ENCODE results near the gene HNF1B. TPM values are rescaled to one million over a fixed set of nuclear protein-coding genes. Genes with fewer than 3 reads are reported as not detected.

Gene HNF1B
- total RNA-seq, 2 donors from 2014 or later: 0.14 to 1.4 TPM

DNA sequence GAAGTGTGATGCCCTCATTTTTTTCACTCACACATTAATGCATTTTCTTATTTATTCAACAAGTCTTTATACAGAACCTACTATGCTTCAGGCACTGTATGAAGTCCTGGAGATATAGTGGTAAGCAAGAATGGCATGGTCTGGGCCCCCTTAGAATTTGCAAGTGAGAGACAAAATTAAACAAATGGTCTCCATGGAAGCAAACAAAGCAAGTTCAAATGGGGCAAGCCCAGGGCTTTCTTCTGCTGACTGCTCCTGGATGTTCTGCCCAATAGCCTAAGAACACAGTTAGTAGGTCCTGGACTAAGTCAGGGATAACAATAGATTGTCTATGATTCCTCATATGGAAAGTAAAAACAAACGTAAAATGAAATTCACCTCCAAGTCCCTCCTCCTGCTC lies 70.3 kb downstream of the HNF1B start:
- H3K36me3 Mint-ChIP-seq: peaks cover 5% of the 10 kb centered on the region in 2 donors
- H3K27ac Mint-ChIP-seq: no peak overlapping the region
- ATAC-seq (no peak), DNase-seq (ENCODE audit: low spot score in 2 of 2) (no peak)
- peaks cover 4% of the 10 kb centered on the region in 2 donors for H3K9me3 Mint-ChIP-seq

GRCh38 chr17:37673386-37673785 lies 71.5 kb downstream of the HNF1B start:
- DNase-seq (ENCODE audit: low spot score in 2 of 2): no peak
- peaks cover 2 to 3% of the 10 kb centered on the region in 2 donors for H3K36me3 Mint-ChIP-seq
- H3K9me3 Mint-ChIP-seq: peaks cover 1 to 2% of the 10 kb centered on the region in 2 donors
- no peak for ATAC-seq
- no peak overlapping the region for H3K27ac Mint-ChIP-seq

DNA sequence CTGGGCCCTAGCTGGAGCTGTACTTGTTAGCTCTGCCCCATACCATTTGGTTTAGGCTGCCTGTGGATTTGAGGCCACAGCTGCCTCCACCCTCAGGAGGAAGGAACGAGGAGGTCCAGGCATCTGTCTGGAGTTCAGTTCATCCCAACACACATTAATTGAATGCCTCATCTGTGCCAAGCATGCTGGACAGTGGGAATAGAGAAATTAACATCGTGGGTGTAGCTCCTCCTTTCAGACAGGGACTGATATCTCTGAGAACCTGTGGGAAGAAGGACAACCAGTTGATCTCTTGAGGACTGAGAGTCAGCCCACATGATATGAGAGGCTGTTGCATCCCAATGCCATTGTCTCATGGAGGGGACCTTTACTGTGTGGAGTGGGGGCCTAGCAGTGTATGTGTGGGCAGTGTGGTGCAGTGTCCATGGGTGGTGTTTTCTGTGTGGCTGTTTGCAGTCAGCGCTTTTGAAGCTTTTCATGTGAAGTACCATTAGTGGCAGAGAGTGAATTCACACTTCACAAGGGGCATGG lies 72.2 kb downstream of the HNF1B start:
- no peak overlapping the region for H3K27ac Mint-ChIP-seq
- no peaks in the 10 kb centered on the region for H3K36me3 Mint-ChIP-seq
- DNase-seq (ENCODE audit: low spot score in 2 of 2): no peak
- H3K9me3 Mint-ChIP-seq: no peaks in the 10 kb centered on the region
- no peak for ATAC-seq

GRCh38 chr17:37671824-37672547 lies 72.9 kb downstream of the HNF1B start:
- no peaks in the 10 kb centered on the region for H3K9me3 Mint-ChIP-seq
- DNase-seq (ENCODE audit: low spot score in 2 of 2) (no peak), ATAC-seq (no peak)
- no peaks in the 10 kb centered on the region for H3K36me3 Mint-ChIP-seq
- H3K27ac Mint-ChIP-seq: no peak overlapping the region

DNA sequence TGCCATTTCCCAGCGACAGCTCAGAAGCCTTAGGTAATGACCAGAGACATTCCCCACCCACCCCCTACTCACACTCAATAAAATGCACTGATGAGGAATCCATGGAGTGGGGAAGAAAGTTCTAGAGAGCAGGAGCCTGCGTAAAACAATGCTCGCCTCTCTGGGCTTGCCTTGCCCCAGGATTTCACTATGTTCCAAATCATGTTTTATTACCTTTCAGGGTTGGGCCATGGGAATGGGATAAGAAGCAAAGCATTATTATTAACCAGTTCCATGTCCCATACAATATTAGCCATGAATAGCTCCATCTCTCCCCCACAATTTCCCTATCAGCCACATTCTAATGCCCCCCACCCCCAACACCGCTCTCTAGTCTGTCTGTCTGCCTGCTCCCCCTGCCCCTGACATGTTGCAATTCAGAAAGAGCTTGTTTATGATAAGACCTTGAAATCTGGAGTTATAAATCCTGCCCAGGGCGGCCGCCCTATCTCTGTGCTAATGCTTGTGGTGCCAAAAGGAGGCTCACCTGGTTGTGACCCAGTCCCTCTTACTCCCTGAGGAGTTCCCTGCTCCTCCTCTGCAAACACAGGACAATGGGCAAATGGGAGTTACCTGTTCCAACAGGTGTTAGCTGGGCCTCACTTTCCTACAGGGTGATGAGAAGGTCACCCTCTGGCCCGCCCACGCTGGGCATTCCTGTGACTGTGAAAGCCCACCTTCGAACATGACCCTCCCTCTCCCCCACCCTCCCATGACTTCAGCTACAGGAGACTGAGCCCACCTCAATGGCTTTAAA lies 73.6 kb downstream of the HNF1B start:
- ATAC-seq: no peak
- no peak for DNase-seq (ENCODE audit: low spot score in 2 of 2)
- peak overlapping the region in 1 of 2 donors; percentile 55 for H3K27ac Mint-ChIP-seq
- H3K9me3 Mint-ChIP-seq: no peaks in the 10 kb centered on the region
- no peaks in the 10 kb centered on the region for H3K36me3 Mint-ChIP-seq

- ATAC-seq (no peak), DNase-seq (ENCODE audit: low spot score in 2 of 2) (no peak)
- H3K9me3 Mint-ChIP-seq: no peaks in the 10 kb centered on the region
- H3K27ac Mint-ChIP-seq: no peak overlapping the region
- no peaks in the 10 kb centered on the region for H3K36me3 Mint-ChIP-seq
Measured at GRCh38 chr17:37667039-37667438, 77.8 kb downstream of the HNF1B start.

GRCh38 chr17:37664214-37664613 lies 80.6 kb downstream of the HNF1B start:
- Mint-ChIP-seq H3K27ac (no peak overlapping the region), H3K9me3 (no peaks in the 10 kb centered on the region), H3K36me3 (no peaks in the 10 kb centered on the region)
- ATAC-seq: no peak
- DNase-seq (ENCODE audit: low spot score in 2 of 2): no peak

DNA sequence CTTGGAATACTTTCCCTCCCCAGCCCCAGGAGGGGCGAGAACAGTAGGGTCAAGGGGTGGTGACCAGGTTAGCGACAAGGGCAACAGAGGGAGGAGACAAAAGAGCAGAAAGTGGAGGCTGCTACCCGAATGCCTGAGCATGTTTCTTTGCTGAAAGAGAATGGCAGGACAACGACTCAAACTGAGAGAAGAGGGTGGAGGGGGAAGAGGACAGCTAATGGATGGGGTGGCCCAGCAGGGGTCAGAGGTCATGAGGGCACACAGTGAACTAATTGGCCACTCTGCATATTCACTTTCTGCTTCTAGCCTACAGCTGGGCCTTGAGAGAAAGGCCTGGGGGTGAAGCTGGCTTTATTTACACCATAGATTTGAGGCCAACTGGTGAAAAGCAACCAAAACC lies 82.5 kb downstream of the HNF1B start:
- H3K27ac Mint-ChIP-seq: no peak overlapping the region

DNA sequence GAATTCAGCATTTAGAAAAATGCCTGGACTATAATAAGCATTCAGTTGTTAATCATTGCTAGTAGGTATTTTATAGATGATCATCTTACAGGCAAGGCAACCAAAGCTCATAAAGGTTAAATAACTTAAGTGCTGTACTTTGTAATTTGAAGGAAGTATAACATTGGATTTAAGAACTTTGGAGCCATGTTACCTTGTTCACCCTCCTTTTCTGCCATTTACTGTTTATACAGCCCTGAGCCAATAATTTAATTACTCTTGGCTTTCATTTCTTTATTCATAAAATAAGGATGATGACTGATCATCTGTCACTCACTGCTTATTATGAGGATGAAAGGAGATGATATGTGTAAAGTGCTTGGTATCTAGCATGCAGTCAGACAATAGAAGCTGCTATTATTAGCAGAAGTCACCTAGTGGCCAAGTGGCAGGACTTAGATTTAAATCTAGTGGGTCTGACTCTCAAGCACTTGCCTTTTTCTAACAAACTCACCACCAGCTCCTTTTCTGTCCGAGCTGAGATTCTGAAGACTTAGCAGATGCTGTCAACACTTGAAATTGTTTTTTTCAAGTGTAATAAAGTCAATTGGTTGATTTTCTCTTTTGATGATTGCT lies 83.4 kb downstream of the HNF1B start:
- no peaks in the 10 kb centered on the region for H3K9me3 Mint-ChIP-seq
- H3K36me3 Mint-ChIP-seq: no peaks in the 10 kb centered on the region
- no peak overlapping the region for H3K27ac Mint-ChIP-seq
- DNase-seq (ENCODE audit: low spot score in 2 of 2) (no peak), ATAC-seq (no peak)

More for the DNA sequence above, 82.5 kb downstream of the HNF1B start:
- Mint-ChIP-seq H3K9me3 (no peaks in the 10 kb centered on the region), H3K36me3 (no peaks in the 10 kb centered on the region)
- ATAC-seq (no peak), DNase-seq (ENCODE audit: low spot score in 2 of 2) (no peak)

DNA sequence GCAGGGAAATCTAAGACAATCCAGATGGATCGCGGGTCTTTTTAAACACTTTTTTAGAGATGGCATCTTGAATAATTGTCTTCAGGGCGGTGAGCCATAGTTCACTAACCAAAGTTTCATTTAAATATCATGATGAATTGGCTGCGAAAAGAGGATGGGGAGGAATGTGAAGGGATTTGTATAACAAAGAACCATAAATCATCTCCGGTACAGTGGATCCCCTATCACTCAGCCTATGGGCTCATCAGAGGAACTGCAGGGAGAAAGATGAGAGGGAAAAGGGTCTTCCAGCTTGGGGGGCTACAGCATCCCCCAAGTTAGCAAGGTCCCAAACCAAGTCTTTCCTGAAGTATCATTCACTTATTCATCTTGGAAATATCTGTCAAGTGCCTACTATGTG lies 84.9 kb downstream of the HNF1B start:
- no peak for ATAC-seq
- DNase-seq (ENCODE audit: low spot score in 2 of 2): no peak
- no peaks in the 10 kb centered on the region for H3K36me3 Mint-ChIP-seq
- H3K9me3 Mint-ChIP-seq: no peaks in the 10 kb centered on the region
- no peak overlapping the region for H3K27ac Mint-ChIP-seq

DNA sequence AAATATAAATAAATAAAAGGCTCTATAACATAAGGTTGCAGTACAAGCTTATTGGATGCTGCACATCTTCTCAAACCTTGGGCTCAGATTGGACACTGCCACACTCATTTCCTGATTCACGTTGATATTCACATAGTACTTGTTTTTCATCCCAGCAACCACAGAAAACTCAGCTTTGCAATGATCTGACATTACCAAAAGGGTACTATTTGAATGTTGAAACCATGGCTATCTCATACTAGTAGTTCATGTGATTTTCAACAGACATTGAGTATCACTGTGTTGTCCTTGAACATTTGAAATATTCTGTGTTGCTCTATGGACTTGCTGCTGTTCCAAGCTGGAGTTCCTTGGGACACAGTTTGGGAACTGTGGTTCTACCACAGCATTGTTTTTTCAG lies 87.7 kb downstream of the HNF1B start:
- no peak for DNase-seq (ENCODE audit: low spot score in 2 of 2)
- ATAC-seq: peak in 1 of 2 donors; percentile 59
- no peaks in the 10 kb centered on the region for H3K9me3 Mint-ChIP-seq

DNA sequence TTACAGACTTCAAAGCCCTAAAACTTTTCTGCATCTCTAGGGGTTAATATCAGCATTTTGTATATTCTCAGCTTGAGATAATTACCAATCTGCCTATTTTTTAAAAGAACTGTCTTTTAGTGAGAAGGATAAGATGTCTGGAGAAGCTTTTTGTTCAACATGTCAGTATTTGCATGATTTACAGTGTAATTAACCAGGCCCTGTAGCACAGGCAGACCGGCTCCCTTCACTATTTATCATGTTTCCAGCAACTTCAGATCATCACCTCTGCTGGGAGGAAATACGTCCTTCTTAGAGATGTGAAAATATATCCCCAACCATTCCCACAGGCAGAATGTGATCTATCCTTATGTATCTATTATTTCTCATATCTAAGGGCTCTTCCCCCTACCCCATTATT lies 93.0 kb downstream of the HNF1B start:
- no peak for ATAC-seq
- Mint-ChIP-seq H3K9me3 (no peaks in the 10 kb centered on the region), H3K27ac (no peak overlapping the region), H3K36me3 (no peaks in the 10 kb centered on the region)
- DNase-seq (ENCODE audit: low spot score in 2 of 2): no peak

More for the DNA sequence above, 87.7 kb downstream of the HNF1B start:
- Mint-ChIP-seq H3K36me3 (no peaks in the 10 kb centered on the region), H3K27ac (no peak overlapping the region)

DNA sequence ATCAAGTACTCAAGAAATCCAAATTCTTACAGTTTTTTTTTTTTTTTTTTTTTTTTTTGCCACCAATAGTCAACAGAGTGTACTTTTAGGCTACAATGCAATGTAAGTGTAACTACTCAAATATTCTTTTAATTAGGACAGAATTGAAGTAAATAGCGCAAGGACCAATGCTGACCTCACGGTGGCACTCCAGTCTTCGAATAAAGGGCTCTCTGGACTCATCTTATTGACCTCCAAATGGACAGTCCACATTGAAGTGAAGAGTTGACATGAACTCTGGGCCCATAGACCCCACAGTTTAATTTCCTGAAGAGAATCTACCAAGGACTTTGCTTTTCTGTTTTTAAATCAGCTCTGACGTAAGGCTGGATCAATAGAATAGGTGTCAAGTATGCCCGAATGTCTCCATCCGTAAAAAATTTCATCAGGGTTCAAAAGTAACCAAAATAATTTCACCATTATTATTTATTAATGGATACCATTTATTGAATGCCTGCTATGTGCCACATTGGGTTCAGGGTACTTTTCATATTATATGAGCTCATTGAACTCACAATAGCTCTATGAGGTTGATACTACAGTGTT lies 94.3 kb downstream of the HNF1B start:
- H3K36me3 Mint-ChIP-seq: no peaks in the 10 kb centered on the region
- H3K27ac Mint-ChIP-seq: no peak overlapping the region
- ATAC-seq: no peak
- H3K9me3 Mint-ChIP-seq: no peaks in the 10 kb centered on the region
- no peak for DNase-seq (ENCODE audit: low spot score in 2 of 2)

- no peak for DNase-seq (ENCODE audit: low spot score in 2 of 2)
- Mint-ChIP-seq H3K27ac (no peak overlapping the region), H3K36me3 (no peaks in the 10 kb centered on the region), H3K9me3 (no peaks in the 10 kb centered on the region)
- ATAC-seq: no peak
Measured at GRCh38 chr17:37648555-37648954, 96.3 kb downstream of the HNF1B start.

GRCh38 chr17:37647856-37648255 lies 97.0 kb downstream of the HNF1B start:
- Mint-ChIP-seq H3K27ac (no peak overlapping the region), H3K36me3 (peaks cover 4% of the 10 kb centered on the region in 2 donors), H3K9me3 (no peaks in the 10 kb centered on the region)
- no peak for DNase-seq (ENCODE audit: low spot score in 2 of 2)
- no peak for ATAC-seq

- DNase-seq (ENCODE audit: low spot score in 2 of 2): no peak
- ATAC-seq: no peak
- Mint-ChIP-seq H3K27ac (peak overlapping the region; percentile 95 to 97), H3K9me3 (no peaks in the 10 kb centered on the region), H3K36me3 (peaks cover 18 to 20% of the 10 kb centered on the region in 2 donors)
Measured at GRCh38 chr17:37643869-37644268, 101.0 kb downstream of the HNF1B start.

Measured in activated naive CD4-positive, alpha-beta T cell treated with anti-CD3 and anti-CD28 coated beads, Interleukin-2, amount 50 U/mL, for 72 hours (primary cell).